ENCODE results near the gene FAM83F. TPM values are rescaled to one million over a fixed set of nuclear protein-coding genes. Genes with fewer than 3 reads are reported as not detected.
"Not testable (repeated sequence)": the region's sequence is repeated elsewhere in the genome, so short reads cannot be mapped to it uniquely, and the experiment has no call there.

The FAM83F gene
- total and polyA plus RNA-seq, 2 donors (not counting 1 experiment from before 2014, with no cell fraction given) = not detected

- H4K20me1 ChIP-seq (ENCODE audit: control insufficient read depth, extremely low read depth, insufficient read depth, low read length) = no peaks in the 10 kb centered on the region
- H3K79me2 ChIP-seq (ENCODE audit: control insufficient read depth, insufficient read depth, low read length) = no peaks in the 10 kb centered on the region
- H3K36me3 ChIP-seq (ENCODE audit: control insufficient read depth, insufficient read depth, low read length) = no peaks in the 10 kb centered on the region
- no peak overlapping the region for H2AFZ ChIP-seq (ENCODE audit: low read length)
- H3K27me3 ChIP-seq (ENCODE audit: control insufficient read depth, insufficient read depth, low read length) = peaks cover 6% of the 10 kb centered on the region
- H3K4me1 ChIP-seq (ENCODE audit: control insufficient read depth, extremely low read depth, insufficient read depth, low read length) = no peaks in the 10 kb centered on the region
- no peak overlapping the region for H3K4me2 ChIP-seq (ENCODE audit: extremely low read depth, insufficient read depth, low read length)
- TF ChIP-seq EZH2 (IDR thresholded peaks at IDR 0.05; ENCODE audit: low read length, missing control alignments) (no peak), CTCF (conservative IDR thresholded peaks at IDR 0.05 in 1 of 2, IDR thresholded peaks at IDR 0.05 in 1 of 2; ENCODE audit: low read depth in 1 of 2, low read length in 2 of 2) (no peak)
- no peak overlapping the region for H3K9ac ChIP-seq (ENCODE audit: insufficient read depth, low read length)
- H3K4me3 ChIP-seq (replicated peaks in 1 of 4; ENCODE audit: control extremely low read depth in 1 of 4, insufficient read depth in 1 of 4, low read depth in 3 of 4, low read length in 4 of 4) = no peak overlapping the region
- no peak for DNase-seq (ENCODE audit: low read depth in 2 of 2)
- H3K9me3 ChIP-seq (ENCODE audit: control insufficient read depth, insufficient read depth, low read depth, low read length) = no peaks in the 10 kb centered on the region
- H3K27ac ChIP-seq (ENCODE audit: insufficient read depth, low read length) = no peak overlapping the region
Measured at GRCh38 chr22:39992088-39992826, 2.5 kb upstream of the FAM83F start.

GRCh38 chr22:39992894-39993293 is 1.9 kb upstream of the FAM83F start:
- H3K27ac ChIP-seq (ENCODE audit: insufficient read depth, low read length); H4K20me1 ChIP-seq (ENCODE audit: control insufficient read depth, extremely low read depth, insufficient read depth, low read length); H3K27me3 ChIP-seq (ENCODE audit: control insufficient read depth, insufficient read depth, low read length); H3K4me1 ChIP-seq (ENCODE audit: control insufficient read depth, extremely low read depth, insufficient read depth, low read length); H3K4me2 ChIP-seq (ENCODE audit: extremely low read depth, insufficient read depth, low read length); H3K9me3 ChIP-seq (ENCODE audit: control insufficient read depth, insufficient read depth, low read depth, low read length); H3K79me2 ChIP-seq (ENCODE audit: control insufficient read depth, insufficient read depth, low read length); H3K4me3 ChIP-seq (replicated peaks in 1 of 4; ENCODE audit: control extremely low read depth in 1 of 4, insufficient read depth in 1 of 4, low read depth in 3 of 4, low read length in 4 of 4); H3K36me3 ChIP-seq (ENCODE audit: control insufficient read depth, insufficient read depth, low read length); H2AFZ ChIP-seq (ENCODE audit: low read length); DNase-seq (ENCODE audit: low read depth in 2 of 2); H3K9ac ChIP-seq (ENCODE audit: insufficient read depth, low read length): not testable (repeated sequence)

- no peak overlapping the region for H3K4me3 ChIP-seq (replicated peaks in 1 of 4; ENCODE audit: control extremely low read depth in 1 of 4, insufficient read depth in 1 of 4, low read depth in 3 of 4, low read length in 4 of 4)
- no peak overlapping the region for H3K27ac ChIP-seq (ENCODE audit: insufficient read depth, low read length)
- no peak overlapping the region for H3K9ac ChIP-seq (ENCODE audit: insufficient read depth, low read length)
- H3K4me1 ChIP-seq (ENCODE audit: control insufficient read depth, extremely low read depth, insufficient read depth, low read length) = no peaks in the 10 kb centered on the region
- H3K36me3 ChIP-seq (ENCODE audit: control insufficient read depth, insufficient read depth, low read length) = no peaks in the 10 kb centered on the region
- H2AFZ ChIP-seq (ENCODE audit: low read length) = no peak overlapping the region
- H3K27me3 ChIP-seq (ENCODE audit: control insufficient read depth, insufficient read depth, low read length) = peaks cover 6% of the 10 kb centered on the region
- H3K79me2 ChIP-seq (ENCODE audit: control insufficient read depth, insufficient read depth, low read length) = no peaks in the 10 kb centered on the region
- no peaks in the 10 kb centered on the region for H4K20me1 ChIP-seq (ENCODE audit: control insufficient read depth, extremely low read depth, insufficient read depth, low read length)
- TF ChIP-seq EZH2 (IDR thresholded peaks at IDR 0.05; ENCODE audit: low read length, missing control alignments) (peak; percentile 54), CTCF (conservative IDR thresholded peaks at IDR 0.05 in 1 of 2, IDR thresholded peaks at IDR 0.05 in 1 of 2; ENCODE audit: low read depth in 1 of 2, low read length in 2 of 2) (no peak)
- no peaks in the 10 kb centered on the region for H3K9me3 ChIP-seq (ENCODE audit: control insufficient read depth, insufficient read depth, low read depth, low read length)
- DNase-seq (ENCODE audit: low read depth in 2 of 2) = no peak
- H3K4me2 ChIP-seq (ENCODE audit: extremely low read depth, insufficient read depth, low read length) = no peak overlapping the region
Measured at GRCh38 chr22:39994041-39994565, 651 bp upstream of the FAM83F start.
